SK-N-SH treated with all-trans-retinoic acid at 6 μM for 48 hours (cell line): ENCODE results near the gene PIGBOS1.
"Not testable (repeated sequence)": the region's sequence is repeated elsewhere in the genome, so short reads cannot be mapped to it uniquely, and the experiment has no call there.

Experiments
- ATAC-seq: fragments of 200-7000 bp; cut with Tn5 transposase; 3 replicates; pipeline ENCODE4 v1.9.1; 2020; ENCODE audit warnings: mild to moderate bottlenecking, moderate library complexity
- ARNTL ChIP-seq: fragments of 450-650 bp; formaldehyde crosslinking; IDR thresholded peaks from 2 replicates; pipeline ENCODE4 v1.5.0; 2020; ENCODE audit warnings: low read depth, mild to moderate bottlenecking, moderate library complexity, borderline replicate concordance
- BACH2 ChIP-seq: fragments of 250-450 bp; sonication (Bioruptor Pico); IDR thresholded peaks from 2 replicates; pipeline ENCODE4 v1.9.0; 2021; ENCODE audit warnings: mild to moderate bottlenecking, borderline replicate concordance
- CREB5 ChIP-seq: fragments of 250-450 bp; sonication (Bioruptor Pico); IDR thresholded peaks from 2 replicates; pipeline ENCODE4 v1.5.1; 2020; ENCODE audit warnings: low read depth, mild to moderate bottlenecking, moderate library complexity
- CSDC2 ChIP-seq: fragments of 250-450 bp; sonication (Bioruptor Pico); IDR thresholded peaks from 2 replicates; pipeline ENCODE4 v1.5.0; 2020; ENCODE audit warnings: mild to moderate bottlenecking, moderate library complexity
- ESRRG ChIP-seq: fragments of 250-450 bp; sonication (Bioruptor Pico); IDR thresholded peaks from 2 replicates; pipeline ENCODE4 v1.6.1; 2021; ENCODE audit warnings: mild to moderate bottlenecking
- GLIS3 ChIP-seq: fragments of 250-450 bp; sonication (Bioruptor Pico); IDR thresholded peaks from 2 replicates; pipeline ENCODE4 v1.5.0; 2020; ENCODE audit warnings: mild to moderate bottlenecking, moderate library complexity
- ISL1 ChIP-seq: fragments of 250-450 bp; sonication (Bioruptor Pico); IDR thresholded peaks from 2 replicates; pipeline ENCODE4 v2.1.2; 2022; ENCODE audit warnings: mild to moderate bottlenecking, moderate library complexity
- OSR1 ChIP-seq: fragments of 250-450 bp; sonication (Bioruptor Pico); IDR thresholded peaks from 2 replicates; pipeline ENCODE4 v1.8.0; 2022; ENCODE audit warnings: moderate library complexity, mild to moderate bottlenecking, inconsistent platforms
- POU6F1 ChIP-seq: fragments of 250-450 bp; sonication (Bioruptor Pico); IDR thresholded peaks from 2 replicates; pipeline ENCODE4 v1.8.0; 2021; ENCODE audit warnings: low read depth, mild to moderate bottlenecking, moderate library complexity, borderline replicate concordance
- PPARA ChIP-seq: fragments of 250-450 bp; sonication (Bioruptor Pico); IDR thresholded peaks from 2 replicates; pipeline ENCODE4 v1.5.0; 2020; ENCODE audit warnings: mild to moderate bottlenecking, borderline replicate concordance
- RARB ChIP-seq: fragments of 250-450 bp; sonication (Bioruptor Pico); IDR thresholded peaks from 2 replicates; pipeline ENCODE4 v1.8.0; 2021; ENCODE audit warnings: mild to moderate bottlenecking, moderate library complexity
- TCF4 ChIP-seq: fragments of 250-450 bp; sonication (Bioruptor Pico); IDR thresholded peaks from 2 replicates; pipeline ENCODE4 v1.8.0; 2021; ENCODE audit warnings: mild to moderate bottlenecking, moderate library complexity, borderline replicate concordance
- TSHZ2 ChIP-seq: fragments of 250-450 bp; sonication (Bioruptor Pico); IDR thresholded peaks from 2 replicates; pipeline ENCODE4 v1.5.0; 2020; ENCODE audit warnings: mild to moderate bottlenecking, moderate library complexity
- ZC3H10 ChIP-seq: fragments of 250-450 bp; sonication (Bioruptor Pico); IDR thresholded peaks from 2 replicates; pipeline ENCODE4 v1.5.1; 2021; ENCODE audit warnings: mild to moderate bottlenecking, moderate library complexity
- ZFP30 ChIP-seq: fragments of 450-650 bp; formaldehyde crosslinking; IDR thresholded peaks from 2 replicates; pipeline ENCODE4 v1.5.0; 2022; ENCODE audit warnings: mild to moderate bottlenecking, moderate library complexity
- ZNF565 ChIP-seq: fragments of 450-650 bp; formaldehyde crosslinking; conservative IDR thresholded peaks from 2 replicates; pipeline ENCODE4 v1.5.0; 2020; ENCODE audit warnings: low read depth, mild to moderate bottlenecking, moderate library complexity
- ZNF70 ChIP-seq: fragments of 450-650 bp; formaldehyde crosslinking; IDR thresholded peaks from 2 replicates; pipeline ENCODE4 v1.5.0; 2020; ENCODE audit warnings: mild to moderate bottlenecking, moderate library complexity
- ZNF8 ChIP-seq: fragments of 450-650 bp; formaldehyde crosslinking; IDR thresholded peaks from 2 replicates; pipeline ENCODE4 v1.5.0; 2020; ENCODE audit warnings: mild to moderate bottlenecking, moderate library complexity
- TF ChIP-seq, protein P1 (sequence below): fragments of 250-450 bp; sonication (Bioruptor Pico); IDR thresholded peaks from 2 replicates; pipeline ENCODE4 v1.5.1; 2021; ENCODE audit warnings: mild to moderate bottlenecking, moderate library complexity
- TF ChIP-seq, protein P2 (sequence below): fragments of 250-450 bp; sonication (Bioruptor Pico); IDR thresholded peaks from 2 replicates; pipeline ENCODE4 v1.8.0; 2020; ENCODE audit warnings: mild to moderate bottlenecking, moderate library complexity, borderline replicate concordance

The PIGBOS1 gene

DNA sequence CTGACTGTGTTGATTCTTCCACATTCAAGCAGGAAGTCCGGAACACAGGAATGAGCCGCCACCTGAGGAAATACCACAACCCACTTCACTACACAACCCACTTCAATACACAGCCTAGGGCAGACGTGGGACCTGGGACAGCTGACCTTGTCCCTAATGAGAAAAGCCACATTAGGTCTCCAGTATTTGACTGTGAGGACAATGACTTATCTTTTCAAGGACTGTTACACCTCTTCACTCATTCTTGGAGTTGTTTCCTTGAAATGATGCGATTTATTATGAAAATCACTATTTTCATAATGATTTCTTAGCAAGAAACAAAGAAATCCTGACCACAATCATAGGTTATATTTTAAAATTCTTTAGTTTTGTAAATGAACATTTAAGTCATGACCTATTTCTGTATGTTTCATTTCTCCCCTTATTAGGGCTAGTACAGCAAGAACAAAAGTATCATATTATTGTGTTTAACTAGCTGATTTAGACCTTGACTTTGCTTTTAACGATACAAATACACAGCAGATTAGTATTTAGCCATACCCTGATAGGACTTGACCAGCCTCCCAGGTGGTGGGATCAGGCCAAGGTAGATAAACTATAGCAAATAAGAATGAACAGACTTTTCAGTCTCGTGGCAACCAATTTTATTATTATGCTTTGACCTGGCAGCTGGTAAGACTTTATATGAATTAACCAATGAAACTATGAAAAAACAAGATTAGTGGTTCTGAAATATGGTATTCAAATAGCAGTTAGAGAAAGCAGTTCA, 35.4 kb downstream of the PIGBOS1 start:
- TF ChIP-seq ARNTL (CRISPR knock-in tag) (no peak), TCF4 (no peak), OSR1 (no peak), ZNF565 (CRISPR knock-in tag) (no peak)
- ATAC-seq = no peak

- TF ChIP-seq TCF4 (peak; percentile 29; the same call in 1 of the 2 replicates), GLIS3 (CRISPR knock-in tag) (no peak)
- ATAC-seq = peak; percentile 12
These were observed 36.6 kb downstream of the PIGBOS1 start for GRCh38 chr15:55282284-55282833.

- peak; percentile 56 for ATAC-seq
- no peak for TF ChIP-seq CSDC2 (CRISPR knock-in tag)
- no peak for TF ChIP-seq ZFP30 (CRISPR knock-in tag)
- no peak for TF ChIP-seq ZNF565 (CRISPR knock-in tag)
- no peak for TF ChIP-seq ZC3H10 (CRISPR knock-in tag)
- no peak for TF ChIP-seq ESRRG
- TF ChIP-seq, protein P1, sequence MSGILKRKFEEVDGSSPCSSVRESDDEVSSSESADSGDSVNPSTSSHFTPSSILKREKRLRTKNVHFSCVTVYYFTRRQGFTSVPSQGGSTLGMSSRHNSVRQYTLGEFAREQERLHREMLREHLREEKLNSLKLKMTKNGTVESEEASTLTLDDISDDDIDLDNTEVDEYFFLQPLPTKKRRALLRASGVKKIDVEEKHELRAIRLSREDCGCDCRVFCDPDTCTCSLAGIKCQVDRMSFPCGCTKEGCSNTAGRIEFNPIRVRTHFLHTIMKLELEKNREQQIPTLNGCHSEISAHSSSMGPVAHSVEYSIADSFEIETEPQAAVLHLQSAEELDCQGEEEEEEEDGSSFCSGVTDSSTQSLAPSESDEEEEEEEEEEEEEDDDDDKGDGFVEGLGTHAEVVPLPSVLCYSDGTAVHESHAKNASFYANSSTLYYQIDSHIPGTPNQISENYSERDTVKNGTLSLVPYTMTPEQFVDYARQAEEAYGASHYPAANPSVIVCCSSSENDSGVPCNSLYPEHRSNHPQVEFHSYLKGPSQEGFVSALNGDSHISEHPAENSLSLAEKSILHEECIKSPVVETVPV = no peak
- TF ChIP-seq ZNF70 (CRISPR knock-in tag) = no peak
- TF ChIP-seq BACH2 = no peak
- no peak for TF ChIP-seq ISL1 (CRISPR knock-in tag)
- TF ChIP-seq GLIS3 (CRISPR knock-in tag) = no peak
- no peak for TF ChIP-seq TCF4
- no peak for TF ChIP-seq CREB5 (CRISPR knock-in tag)
- no peak for TF ChIP-seq TSHZ2 (CRISPR knock-in tag)
- no peak for TF ChIP-seq RARB (CRISPR knock-in tag)
- TF ChIP-seq PPARA (CRISPR knock-in tag) = no peak
- TF ChIP-seq, protein P2, sequence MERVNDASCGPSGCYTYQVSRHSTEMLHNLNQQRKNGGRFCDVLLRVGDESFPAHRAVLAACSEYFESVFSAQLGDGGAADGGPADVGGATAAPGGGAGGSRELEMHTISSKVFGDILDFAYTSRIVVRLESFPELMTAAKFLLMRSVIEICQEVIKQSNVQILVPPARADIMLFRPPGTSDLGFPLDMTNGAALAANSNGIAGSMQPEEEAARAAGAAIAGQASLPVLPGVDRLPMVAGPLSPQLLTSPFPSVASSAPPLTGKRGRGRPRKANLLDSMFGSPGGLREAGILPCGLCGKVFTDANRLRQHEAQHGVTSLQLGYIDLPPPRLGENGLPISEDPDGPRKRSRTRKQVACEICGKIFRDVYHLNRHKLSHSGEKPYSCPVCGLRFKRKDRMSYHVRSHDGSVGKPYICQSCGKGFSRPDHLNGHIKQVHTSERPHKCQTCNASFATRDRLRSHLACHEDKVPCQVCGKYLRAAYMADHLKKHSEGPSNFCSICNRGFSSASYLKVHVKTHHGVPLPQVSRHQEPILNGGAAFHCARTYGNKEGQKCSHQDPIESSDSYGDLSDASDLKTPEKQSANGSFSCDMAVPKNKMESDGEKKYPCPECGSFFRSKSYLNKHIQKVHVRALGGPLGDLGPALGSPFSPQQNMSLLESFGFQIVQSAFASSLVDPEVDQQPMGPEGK (CRISPR knock-in tag) = no peak
- TF ChIP-seq ZNF8 (CRISPR knock-in tag) = no peak
- TF ChIP-seq POU6F1 (CRISPR knock-in tag) = no peak
These were observed 37.2 kb downstream of the PIGBOS1 start for GRCh38 chr15:55281517-55282228.

GRCh38 chr15:55280589-55280988, 38.3 kb downstream of the PIGBOS1 start:
- ATAC-seq = not testable (repeated sequence)
